ENCODE results near the gene IRF2BP1.

- TF ChIP-seq, protein P1, sequence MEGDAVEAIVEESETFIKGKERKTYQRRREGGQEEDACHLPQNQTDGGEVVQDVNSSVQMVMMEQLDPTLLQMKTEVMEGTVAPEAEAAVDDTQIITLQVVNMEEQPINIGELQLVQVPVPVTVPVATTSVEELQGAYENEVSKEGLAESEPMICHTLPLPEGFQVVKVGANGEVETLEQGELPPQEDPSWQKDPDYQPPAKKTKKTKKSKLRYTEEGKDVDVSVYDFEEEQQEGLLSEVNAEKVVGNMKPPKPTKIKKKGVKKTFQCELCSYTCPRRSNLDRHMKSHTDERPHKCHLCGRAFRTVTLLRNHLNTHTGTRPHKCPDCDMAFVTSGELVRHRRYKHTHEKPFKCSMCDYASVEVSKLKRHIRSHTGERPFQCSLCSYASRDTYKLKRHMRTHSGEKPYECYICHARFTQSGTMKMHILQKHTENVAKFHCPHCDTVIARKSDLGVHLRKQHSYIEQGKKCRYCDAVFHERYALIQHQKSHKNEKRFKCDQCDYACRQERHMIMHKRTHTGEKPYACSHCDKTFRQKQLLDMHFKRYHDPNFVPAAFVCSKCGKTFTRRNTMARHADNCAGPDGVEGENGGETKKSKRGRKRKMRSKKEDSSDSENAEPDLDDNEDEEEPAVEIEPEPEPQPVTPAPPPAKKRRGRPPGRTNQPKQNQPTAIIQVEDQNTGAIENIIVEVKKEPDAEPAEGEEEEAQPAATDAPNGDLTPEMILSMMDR (conservative IDR thresholded peaks at IDR 0.05): no peak
- TF ChIP-seq EZH2 (IDR thresholded peaks at IDR 0.05; ENCODE audit: low read depth): no peak
These were observed 13.3 kb upstream of the IRF2BP1 start for GRCh38 chr19:45899253-45899652.

Data from PC-9 (cell line).